ENCODE data around the gene KDM4D. TPM values are rescaled to one million over a fixed set of nuclear protein-coding genes. Genes with fewer than 3 reads are reported as not detected.

KDM4D gene
- total and polyA plus RNA-seq, 2 of the 8 experiments (the other 6 are each of a cell fraction or from before 2014, with no cell fraction given), result 1.5 to 4.5 TPM

- TF ChIP-seq CHD7 (IDR thresholded peaks at IDR 0.05; ENCODE audit: insufficient replicate concordance, low read length), result no peak
- TF ChIP-seq JUND (IDR thresholded peaks at IDR 0.05; ENCODE audit: low read length), result no peak
- no peak for TF ChIP-seq SIRT6 (IDR thresholded peaks at IDR 0.05; ENCODE audit: low read length)
- no peak for TF ChIP-seq BCL11A (IDR thresholded peaks at IDR 0.05; ENCODE audit: low read depth in 2 of 2, low read length in 2 of 2)
- TF ChIP-seq ASH2L (IDR thresholded peaks at IDR 0.05; ENCODE audit: low read length), result no peak
- TF ChIP-seq TAF7 (optimal IDR thresholded peaks at IDR 0.05; ENCODE audit: borderline replicate concordance, low read depth, low read length), result no peak
- TF ChIP-seq POLR2A (IDR thresholded peaks at IDR 0.05; ENCODE audit: control extremely low read depth in 1 of 2, low read depth in 2 of 2, low read length in 2 of 2), result no peak
- no peak for TF ChIP-seq HDAC6 (IDR thresholded peaks at IDR 0.05; ENCODE audit: low read depth, low read length)
- no peak for TF ChIP-seq EP300 (IDR thresholded peaks at IDR 0.05; ENCODE audit: borderline replicate concordance in 1 of 2, low read depth in 2 of 2, low read length in 2 of 2)
- no peak for TF ChIP-seq CBX5 (IDR thresholded peaks at IDR 0.05; ENCODE audit: low read depth, low read length)
- TF ChIP-seq SUZ12 (IDR thresholded peaks at IDR 0.05; ENCODE audit: low read length), result no peak
- no peak for TF ChIP-seq RFX5 (IDR thresholded peaks at IDR 0.05; ENCODE audit: borderline replicate concordance, low read depth, low read length)
Observed at GRCh38 chr11:94998285-94998684, 24.8 kb downstream of the KDM4D start (continued).

Measured in H1 (cell line).